Measurements from ENCODE around the gene PCSK9. TPM values are rescaled to one million over a fixed set of nuclear protein-coding genes. Genes with fewer than 3 reads are reported as not detected.

Gene PCSK9
- total and polyA plus RNA-seq, 2 experiments from 2014 or later, result 77.6 to 327 TPM

GRCh38 chr1:55056632-55056992, 17.3 kb downstream of the PCSK9 start:
- Histone ChIP-seq H3K27me3 (ENCODE audit: insufficient read depth) (no peaks in the 10 kb centered on the region), H3K36me3 (ENCODE audit: insufficient read depth) (peaks cover 70% of the 10 kb centered on the region), H4K20me1 (replicated peaks; ENCODE audit: insufficient read depth) (peaks cover 8% of the 10 kb centered on the region), H3K79me2 (replicated peaks; ENCODE audit: insufficient read depth) (peaks cover 7% of the 10 kb centered on the region; the same call in 1 of the 2 replicates), H3K4me2 (no peak overlapping the region), H3K27ac (ENCODE audit: low read depth) (no peak overlapping the region), H3K4me1 (ENCODE audit: insufficient read depth) (no peaks in the 10 kb centered on the region), H3K9me2 (ENCODE audit: insufficient read depth) (no peaks in the 10 kb centered on the region), H3K4me3 (no peak overlapping the region), H3F3A (replicated peaks; ENCODE audit: low read depth) (peaks cover 29% of the 10 kb centered on the region), H2AFZ (no peak overlapping the region)
- no peak for ATAC-seq
- H3K4me3 Mint-ChIP-seq, result no peak overlapping the region
- TF ChIP-seq STAT1 (IDR thresholded peaks at IDR 0.05; ENCODE audit: unreplicated experiment), result no peak
- no peak for TF ChIP-seq NANOG (IDR thresholded peaks at IDR 0.05; ENCODE audit: borderline replicate concordance)
- TF ChIP-seq EZH2 (IDR thresholded peaks at IDR 0.05; ENCODE audit: low read depth, unreplicated experiment), result no peak
- TF ChIP-seq CREB1 (CRISPR knock-in tag; IDR thresholded peaks at IDR 0.05; ENCODE audit: low read depth), result no peak
- TF ChIP-seq ETS1 (IDR thresholded peaks at IDR 0.05), result no peak
- TF ChIP-seq, protein P1, sequence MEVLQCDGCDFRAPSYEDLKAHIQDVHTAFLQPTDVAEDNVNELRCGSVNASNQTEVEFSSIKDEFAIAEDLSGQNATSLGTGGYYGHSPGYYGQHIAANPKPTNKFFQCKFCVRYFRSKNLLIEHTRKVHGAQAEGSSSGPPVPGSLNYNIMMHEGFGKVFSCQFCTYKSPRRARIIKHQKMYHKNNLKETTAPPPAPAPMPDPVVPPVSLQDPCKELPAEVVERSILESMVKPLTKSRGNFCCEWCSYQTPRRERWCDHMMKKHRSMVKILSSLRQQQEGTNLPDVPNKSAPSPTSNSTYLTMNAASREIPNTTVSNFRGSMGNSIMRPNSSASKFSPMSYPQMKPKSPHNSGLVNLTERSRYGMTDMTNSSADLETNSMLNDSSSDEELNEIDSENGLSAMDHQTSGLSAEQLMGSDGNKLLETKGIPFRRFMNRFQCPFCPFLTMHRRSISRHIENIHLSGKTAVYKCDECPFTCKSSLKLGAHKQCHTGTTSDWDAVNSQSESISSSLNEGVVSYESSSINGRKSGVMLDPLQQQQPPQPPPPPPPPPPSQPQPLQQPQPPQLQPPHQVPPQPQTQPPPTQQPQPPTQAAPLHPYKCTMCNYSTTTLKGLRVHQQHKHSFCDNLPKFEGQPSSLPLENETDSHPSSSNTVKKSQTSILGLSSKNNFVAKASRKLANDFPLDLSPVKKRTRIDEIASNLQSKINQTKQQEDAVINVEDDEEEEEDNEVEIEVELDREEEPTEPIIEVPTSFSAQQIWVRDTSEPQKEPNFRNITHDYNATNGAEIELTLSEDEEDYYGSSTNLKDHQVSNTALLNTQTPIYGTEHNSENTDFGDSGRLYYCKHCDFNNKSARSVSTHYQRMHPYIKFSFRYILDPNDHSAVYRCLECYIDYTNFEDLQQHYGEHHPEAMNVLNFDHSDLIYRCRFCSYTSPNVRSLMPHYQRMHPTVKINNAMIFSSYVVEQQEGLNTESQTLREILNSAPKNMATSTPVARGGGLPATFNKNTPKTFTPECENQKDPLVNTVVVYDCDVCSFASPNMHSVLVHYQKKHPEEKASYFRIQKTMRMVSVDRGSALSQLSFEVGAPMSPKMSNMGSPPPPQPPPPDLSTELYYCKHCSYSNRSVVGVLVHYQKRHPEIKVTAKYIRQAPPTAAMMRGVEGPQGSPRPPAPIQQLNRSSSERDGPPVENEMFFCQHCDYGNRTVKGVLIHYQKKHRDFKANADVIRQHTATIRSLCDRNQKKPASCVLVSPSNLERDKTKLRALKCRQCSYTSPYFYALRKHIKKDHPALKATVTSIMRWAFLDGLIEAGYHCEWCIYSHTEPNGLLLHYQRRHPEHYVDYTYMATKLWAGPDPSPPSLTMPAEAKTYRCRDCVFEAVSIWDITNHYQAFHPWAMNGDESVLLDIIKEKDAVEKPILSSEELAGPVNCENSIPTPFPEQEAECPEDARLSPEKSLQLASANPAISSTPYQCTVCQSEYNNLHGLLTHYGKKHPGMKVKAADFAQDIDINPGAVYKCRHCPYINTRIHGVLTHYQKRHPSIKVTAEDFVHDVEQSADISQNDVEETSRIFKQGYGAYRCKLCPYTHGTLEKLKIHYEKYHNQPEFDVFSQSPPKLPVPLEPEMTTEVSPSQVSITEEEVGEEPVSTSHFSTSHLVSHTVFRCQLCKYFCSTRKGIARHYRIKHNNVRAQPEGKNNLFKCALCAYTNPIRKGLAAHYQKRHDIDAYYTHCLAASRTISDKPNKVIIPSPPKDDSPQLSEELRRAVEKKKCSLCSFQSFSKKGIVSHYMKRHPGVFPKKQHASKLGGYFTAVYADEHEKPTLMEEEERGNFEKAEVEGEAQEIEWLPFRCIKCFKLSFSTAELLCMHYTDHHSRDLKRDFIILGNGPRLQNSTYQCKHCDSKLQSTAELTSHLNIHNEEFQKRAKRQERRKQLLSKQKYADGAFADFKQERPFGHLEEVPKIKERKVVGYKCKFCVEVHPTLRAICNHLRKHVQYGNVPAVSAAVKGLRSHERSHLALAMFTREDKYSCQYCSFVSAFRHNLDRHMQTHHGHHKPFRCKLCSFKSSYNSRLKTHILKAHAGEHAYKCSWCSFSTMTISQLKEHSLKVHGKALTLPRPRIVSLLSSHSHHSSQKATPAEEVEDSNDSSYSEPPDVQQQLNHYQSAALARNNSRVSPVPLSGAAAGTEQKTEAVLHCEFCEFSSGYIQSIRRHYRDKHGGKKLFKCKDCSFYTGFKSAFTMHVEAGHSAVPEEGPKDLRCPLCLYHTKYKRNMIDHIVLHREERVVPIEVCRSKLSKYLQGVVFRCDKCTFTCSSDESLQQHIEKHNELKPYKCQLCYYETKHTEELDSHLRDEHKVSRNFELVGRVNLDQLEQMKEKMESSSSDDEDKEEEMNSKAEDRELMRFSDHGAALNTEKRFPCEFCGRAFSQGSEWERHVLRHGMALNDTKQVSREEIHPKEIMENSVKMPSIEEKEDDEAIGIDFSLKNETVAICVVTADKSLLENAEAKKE (CRISPR knock-in tag; IDR thresholded peaks at IDR 0.05), result no peak
- no peak for TF ChIP-seq ZNF114 (CRISPR knock-in tag; IDR thresholded peaks at IDR 0.05)
- no peak for TF ChIP-seq EZH2phosphoT487 (IDR thresholded peaks at IDR 0.05; ENCODE audit: unreplicated experiment)
- no peak for TF ChIP-seq CTCF (conservative IDR thresholded peaks at IDR 0.05; ENCODE audit: low read depth in 2 of 2)
- TF ChIP-seq POLR2AphosphoS5 (IDR thresholded peaks at IDR 0.05; ENCODE audit: low read depth), result no peak
- TF ChIP-seq, protein P2, sequence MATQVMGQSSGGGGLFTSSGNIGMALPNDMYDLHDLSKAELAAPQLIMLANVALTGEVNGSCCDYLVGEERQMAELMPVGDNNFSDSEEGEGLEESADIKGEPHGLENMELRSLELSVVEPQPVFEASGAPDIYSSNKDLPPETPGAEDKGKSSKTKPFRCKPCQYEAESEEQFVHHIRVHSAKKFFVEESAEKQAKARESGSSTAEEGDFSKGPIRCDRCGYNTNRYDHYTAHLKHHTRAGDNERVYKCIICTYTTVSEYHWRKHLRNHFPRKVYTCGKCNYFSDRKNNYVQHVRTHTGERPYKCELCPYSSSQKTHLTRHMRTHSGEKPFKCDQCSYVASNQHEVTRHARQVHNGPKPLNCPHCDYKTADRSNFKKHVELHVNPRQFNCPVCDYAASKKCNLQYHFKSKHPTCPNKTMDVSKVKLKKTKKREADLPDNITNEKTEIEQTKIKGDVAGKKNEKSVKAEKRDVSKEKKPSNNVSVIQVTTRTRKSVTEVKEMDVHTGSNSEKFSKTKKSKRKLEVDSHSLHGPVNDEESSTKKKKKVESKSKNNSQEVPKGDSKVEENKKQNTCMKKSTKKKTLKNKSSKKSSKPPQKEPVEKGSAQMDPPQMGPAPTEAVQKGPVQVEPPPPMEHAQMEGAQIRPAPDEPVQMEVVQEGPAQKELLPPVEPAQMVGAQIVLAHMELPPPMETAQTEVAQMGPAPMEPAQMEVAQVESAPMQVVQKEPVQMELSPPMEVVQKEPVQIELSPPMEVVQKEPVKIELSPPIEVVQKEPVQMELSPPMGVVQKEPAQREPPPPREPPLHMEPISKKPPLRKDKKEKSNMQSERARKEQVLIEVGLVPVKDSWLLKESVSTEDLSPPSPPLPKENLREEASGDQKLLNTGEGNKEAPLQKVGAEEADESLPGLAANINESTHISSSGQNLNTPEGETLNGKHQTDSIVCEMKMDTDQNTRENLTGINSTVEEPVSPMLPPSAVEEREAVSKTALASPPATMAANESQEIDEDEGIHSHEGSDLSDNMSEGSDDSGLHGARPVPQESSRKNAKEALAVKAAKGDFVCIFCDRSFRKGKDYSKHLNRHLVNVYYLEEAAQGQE (IDR thresholded peaks at IDR 0.05; ENCODE audit: unreplicated experiment), result no peak
- no peak for TF ChIP-seq JUNB (IDR thresholded peaks at IDR 0.05; ENCODE audit: unreplicated experiment)
- TF ChIP-seq ZNF331 (CRISPR knock-in tag; IDR thresholded peaks at IDR 0.05; ENCODE audit: low read depth), result no peak
- H3K27ac Mint-ChIP-seq, result no peak overlapping the region
- peaks cover 9% of the 10 kb centered on the region for H3K27me3 Mint-ChIP-seq (ENCODE audit: insufficient read depth, low read depth, poor library complexity)
- peaks cover 38% of the 10 kb centered on the region for H3K36me3 Mint-ChIP-seq (ENCODE audit: low read depth)
- no peaks in the 10 kb centered on the region for H3K9me3 Mint-ChIP-seq
- H3K4me1 Mint-ChIP-seq, result no peaks in the 10 kb centered on the region
- DNase-seq (ENCODE audit: low spot score), result no peak
